ENCODE measurements around the gene TAS2R30.

- TF ChIP-seq CTCF (IDR thresholded peaks at IDR 0.05) (no peak), POLR2AphosphoS5 (IDR thresholded peaks at IDR 0.05) (no peak)
Observed at GRCh38 chr12:11154400-11154925, 20.0 kb upstream of the TAS2R30 start.

Measured in esophagus muscularis mucosa (tissue), 3 donors.